DND-41 (cell line): ENCODE measurements around the gene RIMS1.

Experiments used
- CTCF ChIP-seq: IDR thresholded peaks from 2 replicates; pipeline ENCODE4 v1.5.1; 2012; ENCODE audit warnings: borderline replicate concordance, low read length, moderate library complexity, mild to moderate bottlenecking; ENCODE audit not compliant: poor library complexity, severe bottlenecking; ENCODE audit errors: extremely low read depth
- EZH2 ChIP-seq: IDR thresholded peaks from 3 replicates; pipeline ENCODE4 v1.6.1; 2012; ENCODE audit warnings: borderline replicate concordance, low read depth, mild to moderate bottlenecking, moderate library complexity, low read length, inconsistent platforms; ENCODE audit not compliant: severe bottlenecking

- TF ChIP-seq CTCF: no peak
- no peak for TF ChIP-seq EZH2
Observed at GRCh38 chr6:72419966-72420365, 533.6 kb downstream of the RIMS1 start.
